GM18951 (cell line): ENCODE data around the gene ENDOV.
A peak's percentile ranks its signal among the peaks of the same experiment; 100 is the strongest.

Experiments
- POLR2A ChIP-seq: IDR thresholded peaks from 4 replicates; pipeline ENCODE4 v1.6.1; 2011; ENCODE audit warnings: mild to moderate bottlenecking; ENCODE audit not compliant: insufficient read length, insufficient read depth; ENCODE audit errors: extremely low read depth
- in situ Hi-C: fragments of 300-500 bp; cut with MboI; formaldehyde crosslinking; loops from one replicate; pipeline ENCODE4 v1.12.0; 2022; ENCODE audit warnings: low sequenced_read_pairs, mixed read lengths, inconsistent platforms; ENCODE audit not compliant: unreplicated experiment

Gene ENDOV

DNA sequence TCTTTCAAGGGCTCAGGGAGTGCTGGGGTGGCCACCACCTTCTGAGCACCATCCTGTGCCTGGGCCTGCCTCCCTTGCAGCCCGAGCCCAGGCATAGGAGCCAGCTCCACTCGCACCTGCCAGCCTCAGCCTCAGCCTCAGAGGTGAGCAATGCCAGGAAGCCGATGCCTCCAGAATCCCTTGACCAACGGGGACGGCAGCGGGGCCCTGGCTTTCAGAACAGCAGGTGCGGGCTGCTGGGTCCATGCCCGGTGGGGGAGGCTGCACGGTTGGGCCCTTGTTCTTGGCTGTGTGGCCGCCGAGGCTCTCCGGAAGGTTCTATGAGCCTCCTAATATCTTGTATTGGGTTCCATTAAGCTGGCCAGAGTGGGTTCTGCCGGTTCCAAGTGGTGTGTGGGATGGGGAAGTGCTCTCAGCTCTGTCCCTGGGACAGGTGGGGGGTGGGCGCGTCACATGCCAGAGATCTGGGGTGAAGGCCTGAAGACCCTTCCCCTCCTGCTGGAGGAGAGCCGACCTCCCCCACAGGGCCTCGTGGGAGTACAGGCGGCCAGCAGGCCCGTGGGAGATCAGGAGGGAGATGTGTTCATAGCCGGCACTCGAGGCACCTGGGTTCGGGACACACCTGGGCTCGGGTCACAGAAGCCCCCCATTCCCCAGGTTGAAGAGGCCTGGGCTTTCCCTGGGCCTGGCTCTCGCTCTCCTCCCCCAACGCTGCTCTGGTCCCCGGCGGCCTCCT is 34.4 kb downstream of the ENDOV start:
- no peak for TF ChIP-seq POLR2A
- in situ Hi-C loops, result no loop called here

GRCh38 chr17:80449930-80450576 is 35.1 kb downstream of the ENDOV start:
- in situ Hi-C loops, result no loop called here
- TF ChIP-seq POLR2A, result no peak

- in situ Hi-C loops, result no loop called here
- TF ChIP-seq POLR2A, result no peak
Measured at GRCh38 chr17:80451104-80451775, 36.3 kb downstream of the ENDOV start.

DNA sequence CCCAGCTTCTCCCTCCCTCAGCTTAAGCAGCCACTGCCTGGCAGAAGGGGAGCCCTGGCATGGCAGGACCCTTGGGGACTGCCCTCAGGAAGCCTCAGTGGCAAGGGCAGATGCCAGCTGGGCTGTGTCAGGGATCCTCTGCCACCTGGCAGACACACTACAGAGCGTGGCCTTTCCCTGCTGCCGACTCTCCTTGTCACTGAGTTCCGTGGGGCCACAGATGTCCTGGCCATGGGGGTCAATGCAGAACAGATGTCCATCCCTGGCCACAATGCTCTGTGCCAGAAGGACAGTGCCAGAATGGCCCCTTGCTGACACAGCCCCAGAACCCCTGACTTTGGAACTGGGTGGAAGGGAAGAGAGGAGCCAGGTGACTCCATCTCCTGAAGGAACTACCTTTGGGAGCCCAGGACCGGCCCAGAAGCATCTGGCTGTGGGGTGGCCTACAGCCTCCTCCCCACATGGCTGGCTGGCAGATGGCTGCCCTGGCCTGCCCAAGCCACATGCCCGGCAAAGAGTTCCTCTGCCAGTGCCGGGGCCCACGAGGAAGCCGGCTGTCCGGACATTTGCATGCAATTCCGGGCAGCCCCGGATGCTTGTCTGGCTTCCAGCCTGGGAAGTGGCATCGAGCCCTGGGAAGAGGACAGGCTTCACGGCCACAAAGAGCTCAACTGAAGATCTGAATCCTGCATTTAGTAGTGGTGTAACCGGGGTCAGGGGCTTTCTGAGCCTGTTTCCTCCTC is 37.4 kb downstream of the ENDOV start:
- in situ Hi-C loops, result no loop called here
- TF ChIP-seq POLR2A, result no peak

DNA sequence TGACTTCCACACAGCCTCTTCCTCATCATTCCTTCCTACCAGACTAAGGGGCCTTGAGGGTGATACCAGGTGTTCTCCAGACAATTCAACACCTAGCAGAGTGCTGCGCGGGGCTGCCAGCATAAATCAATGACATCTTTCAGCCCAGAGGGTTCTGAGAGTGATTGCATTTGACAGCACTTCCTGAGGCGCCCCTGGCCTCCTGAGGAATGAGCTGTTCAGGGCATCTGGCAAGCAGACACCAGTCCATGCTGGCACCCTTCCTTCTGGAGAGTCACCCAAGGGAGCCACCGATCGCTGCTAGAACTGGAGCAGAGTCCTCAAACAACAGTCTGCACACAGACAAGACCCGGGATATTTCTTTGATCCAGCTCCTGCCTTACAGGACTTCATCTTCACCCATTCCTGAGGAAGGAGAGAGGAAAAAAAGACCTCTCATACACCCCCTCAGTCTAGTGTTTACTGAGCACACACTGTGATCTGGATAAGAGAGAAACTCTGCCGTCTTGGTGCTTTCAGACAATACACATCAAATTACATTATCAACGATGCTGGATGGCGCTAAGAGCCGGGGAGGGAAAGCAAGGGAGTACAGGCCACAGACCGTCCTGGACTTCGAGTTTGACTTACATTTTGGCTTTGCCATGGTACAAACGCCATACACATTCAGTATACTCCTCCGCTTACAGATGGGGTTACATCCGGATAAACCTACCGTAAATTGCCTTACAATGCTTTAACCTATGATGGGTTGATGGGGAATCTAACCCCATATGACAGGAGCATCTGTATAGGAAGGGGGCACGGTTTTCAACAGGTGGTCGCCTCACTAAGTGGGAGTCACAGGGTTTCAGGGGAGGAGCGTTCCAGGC is 38.4 kb downstream of the ENDOV start:
- TF ChIP-seq POLR2A, result no peak
- in situ Hi-C loops, result no loop called here

DNA sequence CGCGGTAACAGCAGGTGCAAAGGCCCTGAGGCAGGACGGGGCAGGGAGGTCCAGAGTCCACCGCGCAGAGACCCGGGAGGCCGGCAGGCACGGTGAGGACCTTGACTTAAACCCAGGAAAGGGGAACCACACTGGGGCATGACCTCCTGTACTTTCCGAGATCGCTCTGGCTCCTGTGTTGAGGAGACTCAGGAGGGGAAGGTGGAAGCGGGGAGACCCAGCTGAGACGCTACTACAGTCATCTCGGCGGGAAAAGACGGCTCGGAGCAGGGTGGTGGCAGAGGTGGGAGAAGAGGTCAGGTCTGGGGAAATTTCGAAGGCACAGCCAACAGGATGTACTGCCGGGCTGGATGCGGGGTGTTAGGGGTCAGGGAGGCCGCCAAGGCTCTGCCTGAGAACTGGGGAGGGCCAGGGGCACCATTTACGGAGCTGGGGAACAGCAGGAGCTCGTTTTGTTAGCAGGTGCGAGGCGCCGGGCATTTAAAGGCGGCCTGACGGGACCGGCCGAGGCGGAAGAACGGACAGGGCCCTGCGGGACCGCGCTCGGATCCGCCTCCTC is 39.1 kb downstream of the ENDOV start:
- in situ Hi-C loops, result no loop called here

DNA sequence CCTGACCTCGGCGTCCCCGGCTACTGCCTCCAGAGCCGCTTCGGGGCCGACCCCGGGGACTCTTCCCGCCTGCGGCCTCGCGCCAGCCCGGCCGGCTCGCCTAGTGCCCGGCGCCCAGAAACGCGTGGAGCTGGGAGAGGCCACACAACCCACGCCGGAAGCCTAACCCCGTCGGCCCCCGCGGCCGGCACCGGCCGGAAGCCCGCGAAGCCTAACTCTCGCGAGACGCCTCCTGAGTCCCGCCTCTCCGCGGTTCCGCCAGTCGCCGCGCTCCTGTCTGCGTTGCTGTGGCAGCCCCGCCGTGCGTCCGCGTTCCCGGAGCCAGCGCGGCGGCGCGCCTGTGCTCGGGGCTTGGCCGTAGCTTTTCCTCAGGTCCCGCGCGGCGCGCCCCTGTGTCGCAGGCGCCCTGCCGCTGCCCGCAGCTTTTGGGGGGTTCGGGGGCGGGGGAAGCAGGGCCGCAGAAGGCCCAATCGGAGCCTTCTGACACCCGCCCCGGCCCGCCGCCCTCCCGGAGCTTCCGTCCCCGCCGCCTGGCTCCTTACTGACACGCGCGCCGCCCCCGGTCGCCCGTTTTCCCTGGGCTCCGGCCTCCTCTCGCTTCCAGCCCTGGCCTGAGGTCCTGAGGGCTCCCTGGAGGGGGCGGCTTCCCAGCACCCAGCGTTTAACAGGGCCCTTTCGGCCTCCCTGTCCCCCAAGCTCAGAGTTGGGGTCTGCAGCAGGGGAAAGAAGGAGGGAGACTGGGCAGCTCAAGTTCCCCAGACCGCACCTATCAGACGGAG is 39.8 kb downstream of the ENDOV start:
- TF ChIP-seq POLR2A, result peak; percentile 97
- in situ Hi-C loops, result no loop called here

More for the DNA sequence above, 39.1 kb downstream of the ENDOV start:
- TF ChIP-seq POLR2A, result no peak

GRCh38 chr17:80455336-80455710 is 40.4 kb downstream of the ENDOV start:
- no peak for TF ChIP-seq POLR2A
- in situ Hi-C loops, result no loop called here

GRCh38 chr17:80455784-80456183 is 40.8 kb downstream of the ENDOV start:
- in situ Hi-C loops, result no loop called here
- TF ChIP-seq POLR2A, result no peak

DNA sequence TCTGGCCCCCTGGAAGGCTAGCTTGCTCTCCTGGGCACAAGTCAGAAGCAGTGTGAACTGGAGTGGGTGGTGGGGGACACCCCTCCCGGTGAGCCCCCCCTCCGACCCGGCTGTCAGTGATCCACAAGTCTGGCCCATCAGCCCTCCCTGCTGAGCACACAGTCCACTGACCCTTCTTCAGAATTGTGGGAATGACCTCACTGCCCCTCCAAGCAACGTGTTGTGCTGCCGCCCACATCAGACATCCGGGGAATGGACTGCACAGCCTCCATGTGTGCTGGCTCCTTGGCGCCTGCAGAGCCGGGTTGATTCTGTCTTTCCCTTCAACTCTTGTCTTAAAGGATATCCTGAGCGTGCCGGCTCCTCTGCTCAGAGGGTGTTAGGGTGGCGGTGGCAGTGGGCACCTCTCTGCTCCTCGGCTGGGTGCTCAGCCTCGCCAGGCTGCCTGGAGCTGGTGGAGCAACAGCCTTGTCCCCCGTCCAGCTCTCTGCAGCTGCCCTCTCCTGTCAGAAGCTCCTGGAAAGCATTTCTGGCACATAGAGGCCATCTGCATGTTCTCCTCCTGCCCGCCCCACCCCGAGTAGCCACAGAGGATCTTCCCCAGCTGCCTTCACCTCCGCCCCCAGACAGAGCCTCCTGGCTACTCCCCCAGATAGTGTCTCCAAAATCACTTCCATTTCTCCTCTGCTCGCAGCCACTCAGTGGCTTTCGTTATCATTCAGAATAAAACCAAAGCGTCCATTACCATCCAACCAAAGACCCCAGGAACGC is 41.7 kb downstream of the ENDOV start:
- in situ Hi-C loops, result no loop called here
- no peak for TF ChIP-seq POLR2A
